HG02885 (cell line): ENCODE results near the gene ARHGAP42.
"Not testable (repeated sequence)": the region's sequence is repeated elsewhere in the genome, so short reads cannot be mapped to it uniquely, and the experiment has no call there.

Experiments used
- ATAC-seq: cut with Tn5 transposase; IDR thresholded peaks from one replicate; pipeline ENCODE4 v1.9.1; 2021; ENCODE audit warnings: mild to moderate bottlenecking; ENCODE audit not compliant: unreplicated experiment, poor library complexity

The ARHGAP42 gene

GRCh38 chr11:100861212-100861611, 174.1 kb downstream of the ARHGAP42 start:
- no peak for ATAC-seq

GRCh38 chr11:100863080-100863581, 176.0 kb downstream of the ARHGAP42 start:
- peak; percentile 88 for ATAC-seq

GRCh38 chr11:100865443-100866065, 178.5 kb downstream of the ARHGAP42 start:
- ATAC-seq, result no peak

GRCh38 chr11:100866453-100866852, 179.4 kb downstream of the ARHGAP42 start:
- peak; percentile 65 for ATAC-seq

GRCh38 chr11:100867606-100868005, 180.5 kb downstream of the ARHGAP42 start:
- no peak for ATAC-seq

- no peak for ATAC-seq
Observed at GRCh38 chr11:100869328-100869727, 182.2 kb downstream of the ARHGAP42 start.

- no peak for ATAC-seq
Observed at GRCh38 chr11:100870138-100870537, 183.1 kb downstream of the ARHGAP42 start.

GRCh38 chr11:100872951-100873740, 186.1 kb downstream of the ARHGAP42 start:
- no peak for ATAC-seq

GRCh38 chr11:100874203-100874602, 187.1 kb downstream of the ARHGAP42 start:
- no peak for ATAC-seq

GRCh38 chr11:100875521-100875869, 188.4 kb downstream of the ARHGAP42 start:
- no peak for ATAC-seq

GRCh38 chr11:100876815-100877520, 189.9 kb downstream of the ARHGAP42 start:
- ATAC-seq, result peak; percentile 97

- ATAC-seq, result no peak
Observed at GRCh38 chr11:100878474-100878873, 191.4 kb downstream of the ARHGAP42 start.

- ATAC-seq, result no peak
Observed at GRCh38 chr11:100882957-100883356, 195.9 kb downstream of the ARHGAP42 start.

GRCh38 chr11:100883830-100884229, 196.7 kb downstream of the ARHGAP42 start:
- ATAC-seq, result no peak

GRCh38 chr11:100887659-100888058, 200.6 kb downstream of the ARHGAP42 start:
- no peak for ATAC-seq

GRCh38 chr11:100888836-100889235, 201.7 kb downstream of the ARHGAP42 start:
- ATAC-seq, result no peak

GRCh38 chr11:100889758-100890157, 202.7 kb downstream of the ARHGAP42 start:
- no peak for ATAC-seq

GRCh38 chr11:100890789-100891188, 203.7 kb downstream of the ARHGAP42 start:
- no peak for ATAC-seq

- no peak for ATAC-seq
Observed at GRCh38 chr11:100892886-100893285, 205.8 kb downstream of the ARHGAP42 start.

- ATAC-seq, result no peak
Observed at GRCh38 chr11:100895449-100895848, 208.4 kb downstream of the ARHGAP42 start.

- not testable (repeated sequence) for ATAC-seq
Observed at GRCh38 chr11:100895976-100896375, 208.9 kb downstream of the ARHGAP42 start.
